ENCODE measurements around the gene THRSP. TPM values are rescaled to one million over a fixed set of nuclear protein-coding genes. Genes with fewer than 3 reads are reported as not detected.
"Not testable (repeated sequence)": the region's sequence is repeated elsewhere in the genome, so short reads cannot be mapped to it uniquely, and the experiment has no call there.

Gene THRSP
- total and polyA plus RNA-seq, 10 of the 15 experiments (the other 5 are each of a cell fraction or from before 2014, with no cell fraction given) = 0.18 TPM; not detected in 9

DNA sequence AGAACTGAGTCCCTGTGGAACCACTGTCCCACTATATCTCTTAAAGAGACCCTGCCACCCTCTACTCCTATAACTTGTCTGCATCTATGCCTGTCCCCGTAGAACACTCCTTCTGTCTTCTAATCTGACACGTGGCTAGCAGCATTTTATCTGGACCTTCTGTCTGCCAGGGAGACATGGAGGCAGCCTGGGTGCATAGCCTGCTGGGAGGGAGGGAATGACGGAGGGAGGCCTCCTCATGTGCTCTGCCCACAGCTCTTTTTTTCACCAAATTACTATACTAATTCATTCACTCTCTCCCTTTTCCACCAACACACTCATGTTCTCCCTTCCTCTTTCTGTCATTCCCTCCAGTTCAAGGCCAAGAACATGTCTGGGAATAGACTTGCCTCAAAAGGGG, 7.6 kb upstream of the THRSP start:
- CTCF ChIA-PET = interaction anchor here (0.8 kb wide), 1 partner anchor 9 kb away, joined by 3 read pairs; no protein-coding TSS in a partner anchor
- WGBS (ENCODE audit: insufficient coverage, insufficient replicate concordance, low lambda C conversion rate, missing lambda C conversion rate) = 46% methylated on average over 3 of the region's 3 CpGs
- Histone ChIP-seq H3K9me3 (replicated peaks; ENCODE audit: control insufficient read depth, insufficient read depth, low read length) (no peaks in the 10 kb centered on the region), H3K36me3 (ENCODE audit: control insufficient read depth in 2 of 2, insufficient read depth in 2 of 2, low read length in 1 of 2) (no peaks in the 10 kb centered on the region), H3K79me2 (ENCODE audit: control insufficient read depth, insufficient read depth, low read length) (no peaks in the 10 kb centered on the region), H4K20me1 (ENCODE audit: control insufficient read depth, insufficient read depth) (no peaks in the 10 kb centered on the region), H3K4me3 (no peak overlapping the region), H3K4me1 (ENCODE audit: control insufficient read depth, insufficient read depth, low read length) (no peaks in the 10 kb centered on the region), H3K9ac (ENCODE audit: control insufficient read depth, insufficient read depth, low read length) (no peak overlapping the region), H3K4me2 (ENCODE audit: control insufficient read depth, insufficient read depth) (no peak overlapping the region), H3K27ac (ENCODE audit: control insufficient read depth, insufficient read depth) (no peak overlapping the region), H2AFZ (ENCODE audit: control insufficient read depth, low read depth, low read length) (no peak overlapping the region), H3K27me3 (replicated peaks in 1 of 2; ENCODE audit: control insufficient read depth in 2 of 2, insufficient read depth in 2 of 2, low read length in 1 of 2) (no peaks in the 10 kb centered on the region)
- RAD21 ChIA-PET (ENCODE audit: unreplicated experiment) = no interaction called here
- BruUV-seq (replicated peaks) = no TSS peak
- in situ Hi-C loops (cut with MboI) (no loop called here), intact Hi-C loops (cut with micrococcal nuclease; ENCODE audit: unreplicated experiment) (no loop called here)
- no peak for ATAC-seq
- SMC1A ChIA-PET (ENCODE audit: uncharacterized antibody, unreplicated experiment) = no interaction called here
- POLR2A ChIA-PET = no interaction called here
- TF ChIP-seq BMI1 (IDR thresholded peaks at IDR 0.05; ENCODE audit: borderline replicate concordance) (no peak), SRF (IDR thresholded peaks at IDR 0.05; ENCODE audit: low read depth in 2 of 2, low read length in 2 of 2) (no peak), ZBTB33 (IDR thresholded peaks at IDR 0.05) (no peak), FOXM1 (IDR thresholded peaks at IDR 0.05; ENCODE audit: low read depth, low read length) (no peak)
- FAIRE-seq = no peak
- DNase-seq (ENCODE audit: low read depth, low spot score) = no peak

GRCh38 chr11:78057462-78058055, 6.1 kb upstream of the THRSP start:
- Histone ChIP-seq H3K27ac (ENCODE audit: control insufficient read depth, insufficient read depth) (no peak overlapping the region), H3K9me3 (replicated peaks; ENCODE audit: control insufficient read depth, insufficient read depth, low read length) (no peaks in the 10 kb centered on the region), H4K20me1 (ENCODE audit: control insufficient read depth, insufficient read depth) (no peaks in the 10 kb centered on the region), H2AFZ (ENCODE audit: control insufficient read depth, low read depth, low read length) (no peak overlapping the region), H3K4me1 (ENCODE audit: control insufficient read depth, insufficient read depth, low read length) (no peaks in the 10 kb centered on the region), H3K79me2 (ENCODE audit: control insufficient read depth, insufficient read depth, low read length) (no peaks in the 10 kb centered on the region), H3K4me2 (ENCODE audit: control insufficient read depth, insufficient read depth) (no peak overlapping the region), H3K9ac (ENCODE audit: control insufficient read depth, insufficient read depth, low read length) (no peak overlapping the region), H3K27me3 (replicated peaks in 1 of 2; ENCODE audit: control insufficient read depth in 2 of 2, insufficient read depth in 2 of 2, low read length in 1 of 2) (no peaks in the 10 kb centered on the region), H3K4me3 (no peak overlapping the region), H3K36me3 (ENCODE audit: control insufficient read depth in 2 of 2, insufficient read depth in 2 of 2, low read length in 1 of 2) (no peaks in the 10 kb centered on the region)
- 68% methylated on average over 10 of the region's 10 CpGs for WGBS (ENCODE audit: insufficient coverage, insufficient replicate concordance, low lambda C conversion rate, missing lambda C conversion rate)
- FAIRE-seq (no peak), DNase-seq (ENCODE audit: low read depth, low spot score) (no peak), ATAC-seq (no peak)
- in situ Hi-C loops (cut with MboI) = no loop called here
- POLR2A ChIA-PET = no interaction called here
- CTCF ChIA-PET = interaction anchor here (0.5 to 0.9 kb wide), 2 partner anchors 9 to 251 kb away, joined by 3 to 4 read pairs; no protein-coding TSS in a partner anchor
- RAD21 ChIA-PET (ENCODE audit: unreplicated experiment) = interaction anchor here (0.6 kb wide), 1 partner anchor 12 kb away, joined by 3 read pairs; no protein-coding TSS in a partner anchor
- BruUV-seq (replicated peaks) = no TSS peak
- TF ChIP-seq, protein P1, sequence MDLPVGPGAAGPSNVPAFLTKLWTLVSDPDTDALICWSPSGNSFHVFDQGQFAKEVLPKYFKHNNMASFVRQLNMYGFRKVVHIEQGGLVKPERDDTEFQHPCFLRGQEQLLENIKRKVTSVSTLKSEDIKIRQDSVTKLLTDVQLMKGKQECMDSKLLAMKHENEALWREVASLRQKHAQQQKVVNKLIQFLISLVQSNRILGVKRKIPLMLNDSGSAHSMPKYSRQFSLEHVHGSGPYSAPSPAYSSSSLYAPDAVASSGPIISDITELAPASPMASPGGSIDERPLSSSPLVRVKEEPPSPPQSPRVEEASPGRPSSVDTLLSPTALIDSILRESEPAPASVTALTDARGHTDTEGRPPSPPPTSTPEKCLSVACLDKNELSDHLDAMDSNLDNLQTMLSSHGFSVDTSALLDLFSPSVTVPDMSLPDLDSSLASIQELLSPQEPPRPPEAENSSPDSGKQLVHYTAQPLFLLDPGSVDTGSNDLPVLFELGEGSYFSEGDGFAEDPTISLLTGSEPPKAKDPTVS (IDR thresholded peaks at IDR 0.05; ENCODE audit: low read depth, low read length) = no peak
- TF ChIP-seq MEF2A (IDR thresholded peaks at IDR 0.05; ENCODE audit: insufficient read depth, low read depth, low read length) = no peak
- intact Hi-C loops (cut with micrococcal nuclease; ENCODE audit: unreplicated experiment) = no loop called here
- SMC1A ChIA-PET (ENCODE audit: uncharacterized antibody, unreplicated experiment) = no interaction called here

DNA sequence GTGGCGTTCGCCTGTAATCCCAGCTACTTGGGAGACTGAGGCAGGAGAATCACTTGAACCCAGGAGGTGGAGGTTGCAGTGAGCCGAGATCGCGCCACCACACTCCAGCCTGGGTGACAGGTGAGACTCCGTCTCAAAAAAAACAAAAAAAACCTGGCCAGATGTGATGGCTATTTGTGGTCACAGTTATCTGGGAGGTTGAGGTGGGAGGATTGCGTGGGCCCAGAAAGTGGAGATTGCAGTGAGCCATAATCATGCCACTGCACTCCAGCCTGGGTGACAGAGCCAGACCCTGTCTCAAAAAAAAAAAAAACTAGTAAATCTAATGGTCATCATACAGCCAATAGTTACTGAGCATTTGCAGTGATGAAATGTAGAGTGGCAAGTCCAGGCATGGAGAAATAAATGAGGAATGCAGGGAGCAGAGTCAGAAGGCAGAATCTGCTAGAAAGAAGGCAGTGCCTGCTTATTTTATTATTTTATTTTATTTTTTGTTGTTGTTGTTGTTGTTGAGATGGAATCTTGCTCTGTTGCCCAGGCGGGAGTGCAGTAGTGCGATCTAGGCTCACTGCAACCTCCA, 3.8 kb upstream of the THRSP start:
- POLR2A ChIA-PET, CTCF ChIA-PET, ATAC-seq: not testable (repeated sequence)

More for the DNA sequence above, 3.8 kb upstream of the THRSP start:
- H3K27me3 ChIP-seq (replicated peaks in 1 of 2; ENCODE audit: control insufficient read depth in 2 of 2, insufficient read depth in 2 of 2, low read length in 1 of 2); H2AFZ ChIP-seq (ENCODE audit: control insufficient read depth, low read depth, low read length); H3K36me3 ChIP-seq (ENCODE audit: control insufficient read depth in 2 of 2, insufficient read depth in 2 of 2, low read length in 1 of 2); in situ Hi-C loops (cut with MboI); H3K27ac ChIP-seq (ENCODE audit: control insufficient read depth, insufficient read depth); H3K4me3 ChIP-seq; H3K9ac ChIP-seq (ENCODE audit: control insufficient read depth, insufficient read depth, low read length); H4K20me1 ChIP-seq (ENCODE audit: control insufficient read depth, insufficient read depth); intact Hi-C loops (cut with micrococcal nuclease; ENCODE audit: unreplicated experiment); DNase-seq (ENCODE audit: low read depth, low spot score); H3K4me1 ChIP-seq (ENCODE audit: control insufficient read depth, insufficient read depth, low read length); BruUV-seq (replicated peaks); H3K9me3 ChIP-seq (replicated peaks; ENCODE audit: control insufficient read depth, insufficient read depth, low read length); RAD21 ChIA-PET (ENCODE audit: unreplicated experiment); FAIRE-seq; H3K4me2 ChIP-seq (ENCODE audit: control insufficient read depth, insufficient read depth); H3K79me2 ChIP-seq (ENCODE audit: control insufficient read depth, insufficient read depth, low read length); SMC1A ChIA-PET (ENCODE audit: uncharacterized antibody, unreplicated experiment): not testable (repeated sequence)
- 92% methylated on average over 9 of the region's 9 CpGs for WGBS (ENCODE audit: insufficient coverage, insufficient replicate concordance, low lambda C conversion rate, missing lambda C conversion rate)

Measured in GM12878 (cell line).